Mesenchymal stem cell (in vitro differentiated cells and primary cell): ENCODE data around the gene DEGS1.

Source experiments
- DNase-seq: peaks from one replicate; pipeline ENCODE4 v3.0.0-alpha.2; 2013
- H2AFZ ChIP-seq: one replicate; pipeline ENCODE4 v1.6.1; 2013; ENCODE audit warnings: low read depth, mild to moderate bottlenecking, control low read depth, inconsistent platforms, low read length, moderate library complexity
- H2AK5ac ChIP-seq: 2 replicates; pipeline ENCODE4 v1.6.1; 2013; ENCODE audit warnings: low read length, moderate library complexity, mild to moderate bottlenecking, inconsistent platforms; ENCODE audit not compliant: severe bottlenecking
- H2BK120ac ChIP-seq: one replicate; pipeline ENCODE4 v1.6.1; 2013; ENCODE audit warnings: low read depth, mild to moderate bottlenecking, inconsistent platforms, low read length, moderate library complexity
- H2BK12ac ChIP-seq, 2 experiments: one replicate each; pipeline ENCODE4 v1.6.1; 2013; ENCODE audit warnings: inconsistent platforms in 2 of 2, low read length in 2 of 2, mild to moderate bottlenecking in 2 of 2, moderate library complexity in 2 of 2, control low read depth in 1 of 2
- H2BK15ac ChIP-seq: one replicate; pipeline ENCODE4 v1.6.1; 2013; ENCODE audit warnings: mild to moderate bottlenecking, low read depth, inconsistent platforms; ENCODE audit not compliant: poor library complexity, severe bottlenecking
- H2BK5ac ChIP-seq: 2 replicates; pipeline ENCODE4 v1.6.1; 2013; ENCODE audit warnings: low read depth, mild to moderate bottlenecking, low read length, control low read depth, inconsistent platforms; ENCODE audit not compliant: poor library complexity, severe bottlenecking
- H3K14ac ChIP-seq, 2 experiments: one replicate each; pipeline ENCODE4 v1.6.1; 2013; ENCODE audit warnings: inconsistent platforms in 2 of 2, low read length in 2 of 2, control low read depth in 1 of 2, mild to moderate bottlenecking in 1 of 2, moderate library complexity in 1 of 2
- H3K18ac ChIP-seq, 2 experiments: one replicate each; pipeline ENCODE4 v1.6.1; 2013; ENCODE audit warnings: inconsistent platforms in 2 of 2, low read length in 2 of 2, control low read depth in 1 of 2, low read depth in 1 of 2, mild to moderate bottlenecking in 1 of 2
- H3K23ac ChIP-seq, 2 experiments: one replicate each; pipeline ENCODE4 v1.6.1; 2013; ENCODE audit warnings: inconsistent platforms in 2 of 2, low read length in 2 of 2, mild to moderate bottlenecking in 2 of 2, moderate library complexity in 2 of 2, control low read depth in 1 of 2
- H3K27ac ChIP-seq: 2 replicates; pipeline ENCODE4 v1.5.1; 2013; ENCODE audit warnings: mild to moderate bottlenecking, moderate library complexity, low read length, control low read depth, inconsistent platforms; ENCODE audit not compliant: poor library complexity, severe bottlenecking
- H3K27me3 ChIP-seq, 2 experiments: 2 replicates each; pipeline versions ENCODE4 v1.6.1 to v1.7.0; 2013; ENCODE audit warnings: low read length in 2 of 2, mild to moderate bottlenecking in 2 of 2, moderate library complexity in 2 of 2, control low read depth in 1 of 2, inconsistent platforms in 1 of 2; ENCODE audit not compliant: control insufficient read depth in 1 of 2, insufficient read depth in 1 of 2
- H3K36me3 ChIP-seq, 2 experiments: 2 replicates each; pipeline versions ENCODE4 v1.6.1 to v1.7.0; 2013; ENCODE audit warnings: low read length in 2 of 2, control low read depth in 1 of 2, inconsistent platforms in 1 of 2, low read depth in 1 of 2, mild to moderate bottlenecking in 1 of 2; ENCODE audit not compliant: insufficient read depth in 2 of 2, control insufficient read depth in 1 of 2
- H3K4ac ChIP-seq, 2 experiments: one replicate each; pipeline ENCODE4 v1.6.1; 2013; ENCODE audit warnings: inconsistent platforms in 2 of 2, low read length in 2 of 2, mild to moderate bottlenecking in 2 of 2, moderate library complexity in 2 of 2, control low read depth in 1 of 2, low read depth in 1 of 2
- H3K4me1 ChIP-seq: 2 replicates; pipeline ENCODE4 v1.6.1; 2013; ENCODE audit warnings: low read depth, low read length, control low read depth; ENCODE audit not compliant: control insufficient read depth, insufficient read depth
- H3K4me2 ChIP-seq: 2 replicates; pipeline ENCODE4 v1.6.1; 2013; ENCODE audit warnings: low read length, mild to moderate bottlenecking, inconsistent platforms; ENCODE audit not compliant: poor library complexity, severe bottlenecking
- H3K4me3 ChIP-seq, 2 experiments: 2 replicates each; pipeline versions ENCODE4 v1.5.1 to v1.7.0; 2013; ENCODE audit warnings: low read length in 2 of 2, mild to moderate bottlenecking in 2 of 2, control low read depth in 1 of 2, low read depth in 1 of 2; ENCODE audit not compliant: insufficient read depth in 1 of 2
- H3K79me1 ChIP-seq: replicated peaks from 2 replicates; pipeline ENCODE4 v1.6.1; 2013; ENCODE audit warnings: mild to moderate bottlenecking, control low read depth, low read length, inconsistent platforms; ENCODE audit not compliant: poor library complexity, severe bottlenecking
- H3K9ac ChIP-seq: 2 replicates; pipeline ENCODE4 v1.7.0; 2013; ENCODE audit warnings: mild to moderate bottlenecking, low read length, moderate library complexity
- H3K9me3 ChIP-seq: 2 replicates; pipeline ENCODE4 v1.7.0; 2013; ENCODE audit warnings: mild to moderate bottlenecking, low read length; ENCODE audit not compliant: control insufficient read depth
- H4K8ac ChIP-seq: one replicate; pipeline ENCODE4 v1.6.1; 2013; ENCODE audit warnings: inconsistent platforms, mild to moderate bottlenecking, low read length, moderate library complexity
- H4K91ac ChIP-seq: one replicate; pipeline ENCODE4 v1.6.1; 2013; ENCODE audit warnings: mild to moderate bottlenecking, low read length, inconsistent platforms
- WGBS: methylation state at CpG from one replicate; pipeline ENCODE4 v1.1.7; 2013; ENCODE audit warnings: mixed read lengths; 5-methylcytosine and 5-hydroxymethylcytosine counted together

Gene DEGS1

GRCh38 chr1:224159541-224159940 lies 23.5 kb upstream of the DEGS1 start:
- no peak overlapping the region for H3K9ac ChIP-seq
- H3K18ac ChIP-seq = no peak overlapping the region
- H3K23ac ChIP-seq = no peak overlapping the region
- no peak overlapping the region for H2AFZ ChIP-seq
- no peak overlapping the region for H2BK12ac ChIP-seq
- no peak overlapping the region for H2BK5ac ChIP-seq
- H4K8ac ChIP-seq = no peak overlapping the region
- no peak overlapping the region for H2AK5ac ChIP-seq
- no peak overlapping the region for H3K14ac ChIP-seq
- H2BK120ac ChIP-seq = no peak overlapping the region
- H3K4ac ChIP-seq = no peak overlapping the region
- no peak overlapping the region for H2BK15ac ChIP-seq
- no peak overlapping the region for H3K27ac ChIP-seq
- H3K27me3 ChIP-seq = no peaks in the 10 kb centered on the region
- peaks cover 8% of the 10 kb centered on the region for H3K79me1 ChIP-seq
- no peaks in the 10 kb centered on the region for H3K9me3 ChIP-seq
- DNase-seq = no peak
- H3K4me3 ChIP-seq = no peak overlapping the region
- whole genome bisulfite sequencing = 67% methylated on average over 3 of the region's 6 CpGs
- peaks cover 4 to 63% of the 10 kb centered on the region in 2 experiments for H3K36me3 ChIP-seq
- H4K91ac ChIP-seq = no peak overlapping the region
- no peak overlapping the region for H3K4me2 ChIP-seq
- H3K4me1 ChIP-seq = no peaks in the 10 kb centered on the region

GRCh38 chr1:224160171-224160682 lies 22.8 kb upstream of the DEGS1 start:
- no peak overlapping the region for H3K4me2 ChIP-seq

GRCh38 chr1:224162768-224163167 lies 20.3 kb upstream of the DEGS1 start:
- Histone ChIP-seq H2BK120ac (no peak overlapping the region), H2BK12ac (no peak overlapping the region), H3K23ac (no peak overlapping the region), H3K9me3 (no peaks in the 10 kb centered on the region), H3K18ac (no peak overlapping the region), H4K8ac (no peak overlapping the region), H3K4me2 (no peak overlapping the region), H2AK5ac (no peak overlapping the region), H3K79me1 (peaks cover 6% of the 10 kb centered on the region), H4K91ac (no peak overlapping the region), H3K9ac (no peak overlapping the region), H2AFZ (no peak overlapping the region), H3K4me3 (no peak overlapping the region), H3K4me1 (no peaks in the 10 kb centered on the region), H2BK15ac (no peak overlapping the region), H3K14ac (no peak overlapping the region), H3K4ac (no peak overlapping the region), H3K36me3 (peaks cover 0 to 44% of the 10 kb centered on the region in 2 experiments), H2BK5ac (no peak overlapping the region), H3K27ac (no peak overlapping the region), H3K27me3 (no peaks in the 10 kb centered on the region)
- DNase-seq = no peak
- WGBS = 98% methylated on average over 8 of the region's 8 CpGs

More at GRCh38 chr1:224160171-224160682, 22.8 kb upstream of the DEGS1 start:
- H3K4me1 ChIP-seq = no peaks in the 10 kb centered on the region
- no peak overlapping the region for H3K9ac ChIP-seq
- no peak overlapping the region for H3K27ac ChIP-seq
- no peak overlapping the region for H2BK12ac ChIP-seq
- no peak overlapping the region for H2AFZ ChIP-seq
- no peak for DNase-seq
- 99% methylated on average over 8 of the region's 9 CpGs for WGBS
- peaks cover 4 to 63% of the 10 kb centered on the region in 2 experiments for H3K36me3 ChIP-seq
- H3K4me3 ChIP-seq = no peak overlapping the region
- no peak overlapping the region for H2BK15ac ChIP-seq
- H3K27me3 ChIP-seq = no peaks in the 10 kb centered on the region
- H3K4ac ChIP-seq = no peak overlapping the region
- H3K23ac ChIP-seq = no peak overlapping the region
- no peak overlapping the region for H3K18ac ChIP-seq
- no peak overlapping the region for H2BK5ac ChIP-seq
- no peak overlapping the region for H3K14ac ChIP-seq
- H2BK120ac ChIP-seq = no peak overlapping the region
- no peak overlapping the region for H4K91ac ChIP-seq
- H3K9me3 ChIP-seq = no peaks in the 10 kb centered on the region
- peaks cover 8% of the 10 kb centered on the region for H3K79me1 ChIP-seq
- H2AK5ac ChIP-seq = no peak overlapping the region
- H4K8ac ChIP-seq = no peak overlapping the region

GRCh38 chr1:224163311-224163710 lies 19.7 kb upstream of the DEGS1 start:
- Histone ChIP-seq H3K4ac (no peak overlapping the region), H4K91ac (no peak overlapping the region), H3K14ac (no peak overlapping the region), H2AFZ (no peak overlapping the region), H2BK5ac (no peak overlapping the region), H3K18ac (no peak overlapping the region), H2BK12ac (no peak overlapping the region), H3K79me1 (peaks cover 4% of the 10 kb centered on the region), H2BK120ac (no peak overlapping the region), H3K36me3 (peaks cover 0 to 39% of the 10 kb centered on the region in 2 experiments), H2AK5ac (no peak overlapping the region), H3K4me3 (no peak overlapping the region), H4K8ac (no peak overlapping the region), H3K9ac (no peak overlapping the region), H3K4me1 (no peaks in the 10 kb centered on the region), H3K4me2 (no peak overlapping the region), H3K9me3 (no peaks in the 10 kb centered on the region), H3K27me3 (no peaks in the 10 kb centered on the region), H3K27ac (no peak overlapping the region), H2BK15ac (no peak overlapping the region), H3K23ac (no peak overlapping the region)
- 100% methylated on average over 1 of the region's 2 CpGs for WGBS
- DNase-seq = no peak
